Measurements from ENCODE around the gene METRN.
"Not testable (repeated sequence)": the region's sequence is repeated elsewhere in the genome, so short reads cannot be mapped to it uniquely, and the experiment has no call there.

The METRN gene

GRCh38 chr16:734208-734980, 19.5 kb downstream of the METRN start:
- DNase-seq (ENCODE audit: low read depth in 1 of 2, low spot score in 1 of 2), result no peak

DNA sequence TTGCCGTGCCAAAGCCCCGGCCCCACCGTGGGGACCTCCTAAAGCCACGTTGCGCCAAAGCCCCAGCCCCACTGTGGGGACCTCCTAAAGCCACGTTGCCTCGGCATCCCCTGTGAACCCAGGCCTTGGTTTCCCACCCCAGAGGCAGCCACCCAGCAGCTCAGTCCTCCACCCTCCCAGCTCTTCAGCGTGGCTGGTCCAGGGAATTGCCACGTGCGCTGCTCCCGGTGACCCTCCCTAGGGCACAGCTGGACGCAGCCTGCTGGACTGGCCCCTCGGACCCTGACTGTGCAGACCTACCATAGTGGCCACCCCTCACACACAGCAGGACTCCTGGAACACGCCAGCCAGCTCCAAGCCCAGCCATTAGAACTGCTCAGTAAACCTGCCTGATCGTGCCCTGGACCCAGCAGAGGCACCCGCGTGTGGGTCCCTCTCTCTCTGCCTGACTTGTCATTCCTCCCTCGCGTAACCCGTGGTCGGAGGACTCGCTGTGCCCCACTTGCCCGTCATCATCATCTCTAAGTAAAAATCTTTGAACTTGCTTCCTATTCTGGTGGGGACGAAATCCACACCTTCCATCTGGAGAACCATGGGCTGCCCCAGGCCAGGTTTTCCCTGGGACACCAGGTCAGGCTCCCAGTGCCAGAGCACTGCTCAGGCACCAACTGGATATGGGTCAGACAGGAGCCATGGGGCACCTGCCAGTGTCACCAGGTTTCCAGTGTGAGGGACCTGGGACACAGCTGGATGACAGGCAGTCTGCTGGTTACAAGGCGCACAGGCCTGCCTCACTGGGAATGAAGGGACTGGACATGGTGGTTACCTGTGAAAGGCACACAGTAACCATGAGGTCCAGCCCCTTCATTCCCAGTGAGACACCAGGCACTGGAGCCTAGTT, 20.3 kb downstream of the METRN start:
- DNase-seq (ENCODE audit: low read depth in 1 of 2, low spot score in 1 of 2), result no peak

- no peak for DNase-seq (ENCODE audit: low read depth in 1 of 2, low spot score in 1 of 2)
These were observed 21.1 kb downstream of the METRN start for GRCh38 chr16:735982-736453.

- DNase-seq (ENCODE audit: low read depth in 1 of 2, low spot score in 1 of 2), result no peak
These were observed 22.1 kb downstream of the METRN start for GRCh38 chr16:736936-737481.

DNA sequence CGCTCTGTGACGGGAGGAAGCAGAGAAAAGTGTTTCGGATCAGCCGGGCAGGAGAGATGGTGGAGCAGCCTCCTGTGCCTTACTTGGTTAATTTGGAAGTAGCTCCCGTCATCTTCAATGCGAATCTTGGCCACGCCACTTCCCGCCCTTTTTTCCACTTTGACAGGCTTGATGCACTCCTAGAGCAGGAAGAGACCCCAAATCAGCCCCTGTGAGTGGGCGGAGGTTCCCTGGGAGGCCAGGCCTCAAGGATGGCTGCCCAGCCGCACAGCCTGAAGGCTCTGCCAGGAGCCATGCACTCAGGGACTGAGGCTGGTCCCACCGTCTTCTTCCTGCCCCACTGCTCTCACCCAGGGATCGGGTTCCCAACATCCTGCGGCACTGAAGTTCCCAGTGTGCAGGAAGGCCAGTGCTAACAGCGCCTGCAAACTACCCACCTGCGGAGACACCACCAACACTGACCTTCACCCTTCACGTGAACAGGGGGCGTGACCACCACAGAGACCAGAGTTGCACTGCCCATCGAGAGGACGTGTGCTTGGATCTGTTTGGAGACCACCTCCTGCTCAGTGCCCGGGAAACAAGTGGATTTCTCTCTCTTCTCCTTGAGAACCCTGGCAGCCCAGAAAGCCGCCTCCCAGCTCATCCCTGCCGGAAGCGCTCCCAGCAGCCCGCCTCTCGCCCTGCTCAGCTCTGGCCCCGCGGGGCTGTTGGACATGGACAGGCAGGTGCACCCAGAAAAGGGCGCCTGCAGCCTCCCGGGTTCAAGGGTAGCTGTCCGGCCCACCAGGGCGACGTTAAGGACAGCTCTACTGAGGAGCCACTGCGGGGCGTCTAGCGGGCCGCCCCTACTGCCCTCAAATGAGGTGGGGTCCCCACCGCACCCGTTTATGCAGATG, 24.9 kb downstream of the METRN start:
- no peak for DNase-seq (ENCODE audit: low read depth in 1 of 2, low spot score in 1 of 2)

- no peak for DNase-seq (ENCODE audit: low read depth in 1 of 2, low spot score in 1 of 2)
These were observed 25.5 kb downstream of the METRN start for GRCh38 chr16:740459-740763.

DNA sequence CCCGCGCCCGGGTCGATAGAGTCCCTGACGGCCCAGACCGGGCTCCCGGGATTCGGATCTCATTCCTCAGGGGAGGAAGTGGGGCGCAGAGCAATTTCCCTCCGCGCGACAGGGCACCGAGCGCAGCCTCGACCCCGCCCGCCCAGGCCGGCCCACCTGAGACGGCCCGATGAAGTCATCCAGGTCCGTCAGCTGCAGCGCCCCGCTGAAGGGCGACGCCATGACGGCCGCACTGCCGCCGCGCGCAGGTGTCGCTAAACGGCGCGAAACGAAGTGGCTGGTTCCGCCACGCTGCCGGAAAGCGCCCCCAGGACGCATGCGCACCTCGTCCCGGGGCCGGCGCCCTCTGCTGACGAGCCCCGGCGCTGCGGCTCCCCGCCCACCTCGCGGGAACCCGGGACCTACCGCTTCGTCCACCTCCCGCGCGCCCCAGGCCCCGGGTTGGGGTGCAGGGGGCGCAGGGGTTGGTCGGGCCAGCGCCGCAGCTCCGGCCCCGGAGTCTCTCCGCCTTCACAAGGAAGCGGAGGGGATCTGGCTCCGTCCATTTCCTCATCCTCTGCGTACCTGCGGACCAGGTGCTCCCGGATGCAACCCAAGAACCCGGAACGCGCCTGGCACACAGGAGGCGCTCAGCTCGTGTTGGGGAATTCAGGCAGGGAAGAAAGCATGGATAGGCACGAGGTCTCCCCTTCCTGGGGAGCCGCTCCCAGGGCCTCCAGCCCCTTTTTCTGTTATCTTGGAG, 26.0 kb downstream of the METRN start, which contains the start of gene CIAO3:
Gene CIAO3, minus strand, starts transcription at position 234 of the 742 bp plus-strand sequence. Its CDS starts 12 bp downstream, at position 222.
- DNase-seq (ENCODE audit: low read depth in 1 of 2, low spot score in 1 of 2), result peak; percentile 88 to 91

DNA sequence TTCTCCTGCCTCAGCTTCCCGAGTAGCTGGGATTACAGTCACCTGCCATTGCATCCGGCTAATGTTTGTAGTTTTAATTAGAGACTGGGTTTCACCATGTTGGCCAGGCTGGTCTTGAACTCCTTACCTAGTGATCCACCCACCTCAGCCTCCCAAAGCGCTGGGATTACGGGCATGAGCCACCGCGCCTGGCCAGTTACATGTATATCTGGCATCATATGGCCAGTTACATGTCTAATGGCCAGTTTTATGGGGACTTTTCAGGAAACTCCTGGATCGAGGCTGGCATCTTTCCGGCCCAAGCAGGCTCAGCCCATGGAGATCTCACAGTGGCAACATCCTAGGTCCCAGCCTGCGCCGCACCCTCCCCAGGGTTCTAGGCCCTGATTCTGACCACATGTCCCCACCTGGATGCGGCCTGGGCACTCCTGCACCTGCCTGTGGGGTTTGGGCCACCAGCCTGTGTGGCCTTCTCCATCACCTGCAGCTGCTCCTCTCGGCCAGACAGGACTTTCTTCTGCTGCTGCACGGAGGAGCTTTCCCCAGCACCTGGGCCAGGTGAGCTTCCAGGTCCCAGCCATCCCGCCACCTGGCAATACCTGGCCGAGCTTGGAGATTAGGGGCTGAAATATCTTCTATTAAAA, 27.2 kb downstream of the METRN start:
- no peak for DNase-seq (ENCODE audit: low read depth in 1 of 2, low spot score in 1 of 2)

- DNase-seq (ENCODE audit: low read depth in 1 of 2, low spot score in 1 of 2), result not testable (repeated sequence)
These were observed 28.0 kb downstream of the METRN start for GRCh38 chr16:742894-743293.

DNA sequence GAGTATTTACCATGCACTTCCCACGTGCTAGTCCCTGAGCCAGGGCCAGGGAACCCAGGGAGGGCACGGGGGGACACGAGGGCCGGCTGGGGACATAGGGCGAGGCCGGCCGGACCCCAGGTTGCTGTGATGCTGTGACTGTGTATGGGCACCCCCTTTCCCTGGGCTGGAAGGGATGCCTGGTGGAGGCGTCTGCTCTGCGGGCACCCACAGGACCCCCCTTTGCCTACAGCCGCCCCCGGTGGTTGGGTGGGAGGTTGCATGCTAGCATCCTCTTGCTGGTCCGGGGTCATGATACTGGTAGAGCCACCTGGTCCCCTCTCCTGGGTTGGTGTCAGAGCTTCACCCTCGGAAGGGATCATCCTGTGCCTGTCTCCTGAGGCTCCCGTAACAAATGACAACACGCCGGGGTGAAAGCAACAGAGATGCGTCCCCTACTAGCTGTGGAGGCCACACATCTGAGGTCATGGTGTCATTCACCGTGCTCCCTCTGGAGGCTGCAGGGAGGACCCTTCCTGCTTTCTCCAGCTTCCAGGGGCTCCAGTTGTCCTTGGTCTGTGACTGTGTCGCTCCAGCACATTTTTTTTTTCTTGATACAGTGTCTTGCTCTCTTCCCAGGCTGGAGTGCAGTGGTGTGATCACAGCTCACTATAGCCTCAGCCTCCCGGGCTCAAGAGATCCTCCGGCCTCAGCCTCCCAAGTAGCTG, 29.0 kb downstream of the METRN start:
- DNase-seq (ENCODE audit: low read depth in 1 of 2, low spot score in 1 of 2), result no peak

DNA sequence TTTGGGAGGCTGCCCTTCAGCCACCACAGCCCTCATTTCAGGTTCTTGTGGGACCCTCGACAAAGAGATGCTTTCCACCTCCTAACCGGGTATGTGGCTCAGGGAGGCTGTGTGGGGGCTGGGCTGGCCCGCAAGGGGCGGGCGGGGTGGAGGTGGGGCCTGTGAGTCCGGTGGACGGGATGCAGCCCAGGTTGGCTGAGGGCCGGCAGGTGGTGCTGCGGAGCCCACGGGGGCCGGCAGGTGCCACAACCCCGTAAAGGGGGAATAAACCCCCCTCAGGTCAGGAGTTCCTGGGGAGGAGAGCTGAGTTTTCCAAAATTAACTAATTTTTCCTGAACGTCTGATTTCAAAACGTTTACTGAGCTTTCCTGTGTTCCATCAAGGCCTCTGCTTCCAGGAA, 30.8 kb downstream of the METRN start:
- no peak for DNase-seq (ENCODE audit: low read depth in 1 of 2, low spot score in 1 of 2)

DNA sequence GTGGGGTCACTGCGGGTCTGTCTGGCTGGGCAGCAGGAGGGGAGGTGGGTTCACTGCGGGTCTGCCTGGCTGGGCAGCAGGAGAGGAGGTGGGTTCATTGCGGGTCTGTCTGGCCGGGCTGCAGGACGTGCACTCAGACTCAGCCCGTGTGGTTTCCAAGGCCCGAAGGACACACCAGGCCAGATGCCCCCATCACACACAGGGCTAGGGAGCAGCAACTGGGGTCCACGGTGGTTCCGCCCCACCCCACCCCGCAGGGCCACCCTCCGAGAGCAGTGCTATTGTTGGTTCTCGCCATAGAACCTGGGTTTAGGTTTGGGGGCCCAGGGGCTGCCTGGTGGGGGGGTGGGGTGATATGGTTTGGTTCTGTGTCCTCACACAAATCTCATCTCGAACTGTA, 31.7 kb downstream of the METRN start:
- DNase-seq (ENCODE audit: low read depth in 1 of 2, low spot score in 1 of 2), result no peak

DNA sequence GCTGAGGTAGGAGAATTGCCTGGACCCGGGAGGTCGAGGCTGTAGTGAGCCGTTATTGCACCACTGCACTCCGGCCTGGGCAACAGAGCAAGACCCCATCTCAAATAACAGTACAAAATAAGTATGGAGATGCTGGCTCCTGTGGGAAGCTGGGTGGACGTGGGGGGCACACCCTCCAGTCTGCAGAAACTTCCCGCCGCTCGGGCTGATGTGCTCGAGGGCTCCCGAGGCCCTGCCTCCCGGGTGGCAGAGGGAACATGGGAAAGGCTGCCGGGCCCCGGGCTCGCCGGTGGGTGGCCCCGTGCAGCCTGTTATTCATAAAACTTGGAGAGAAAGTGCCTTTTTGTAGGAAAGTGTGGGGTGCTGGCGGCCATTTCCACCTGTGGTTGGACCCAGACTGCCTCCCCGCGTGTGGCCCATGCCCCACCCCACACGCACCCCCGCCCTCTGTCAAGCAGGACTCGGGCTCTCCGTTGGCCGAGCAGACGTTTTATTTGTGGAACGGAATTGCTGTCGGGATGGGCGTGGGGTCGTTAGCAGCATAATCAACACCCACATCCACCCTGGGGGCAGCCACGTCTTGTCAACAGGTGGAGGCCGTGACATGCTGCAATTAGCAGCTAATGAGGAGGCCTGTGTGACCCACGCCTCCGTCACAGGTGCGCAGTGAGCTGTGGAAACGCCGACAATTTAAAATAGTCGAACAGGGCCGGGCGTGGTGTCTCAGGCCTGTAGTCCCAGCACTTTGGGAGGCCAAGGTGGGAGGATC, 33.2 kb downstream of the METRN start:
- no peak for DNase-seq (ENCODE audit: low read depth in 1 of 2, low spot score in 1 of 2)

DNA sequence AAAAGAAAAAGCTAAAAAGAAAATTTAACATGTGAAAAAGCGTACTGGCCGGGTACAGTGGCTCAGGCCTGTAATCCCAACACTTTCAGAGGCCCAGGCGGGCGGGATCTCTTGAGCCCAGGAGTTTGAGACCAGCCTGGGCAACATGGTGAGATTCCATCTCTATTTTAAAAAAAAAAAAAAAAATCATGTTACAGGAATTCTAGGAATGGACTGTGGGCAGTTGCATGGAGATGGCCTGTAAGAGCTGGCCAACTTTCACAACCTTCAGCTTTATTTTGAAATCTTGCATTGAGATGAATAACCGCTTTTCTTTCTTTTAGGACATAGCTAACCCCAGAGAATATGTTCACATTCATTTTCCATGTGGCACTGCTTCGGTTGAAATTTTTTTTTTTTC, 34.1 kb downstream of the METRN start:
- no peak for DNase-seq (ENCODE audit: low read depth in 1 of 2, low spot score in 1 of 2)

DNA sequence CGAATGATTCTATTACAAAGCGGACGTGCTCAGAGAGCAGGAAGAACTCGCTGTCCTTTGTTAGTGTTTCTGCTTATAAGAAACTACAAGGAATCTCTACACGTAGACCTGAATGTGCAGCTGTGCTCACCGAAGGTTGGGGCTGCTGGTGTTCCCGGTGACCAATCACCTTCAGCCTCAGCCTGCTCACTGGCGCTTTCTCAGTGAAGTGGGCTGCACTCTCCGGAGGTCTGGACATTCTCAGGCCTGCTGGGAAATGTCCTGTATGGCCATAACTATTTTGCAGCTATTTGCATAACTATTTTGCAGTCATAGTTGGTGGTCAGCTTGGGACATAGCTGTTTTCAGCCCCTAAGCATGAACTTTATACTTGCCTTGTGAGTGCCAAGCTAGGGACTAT, 35.6 kb downstream of the METRN start:
- DNase-seq (ENCODE audit: low read depth in 1 of 2, low spot score in 1 of 2), result no peak

DNA sequence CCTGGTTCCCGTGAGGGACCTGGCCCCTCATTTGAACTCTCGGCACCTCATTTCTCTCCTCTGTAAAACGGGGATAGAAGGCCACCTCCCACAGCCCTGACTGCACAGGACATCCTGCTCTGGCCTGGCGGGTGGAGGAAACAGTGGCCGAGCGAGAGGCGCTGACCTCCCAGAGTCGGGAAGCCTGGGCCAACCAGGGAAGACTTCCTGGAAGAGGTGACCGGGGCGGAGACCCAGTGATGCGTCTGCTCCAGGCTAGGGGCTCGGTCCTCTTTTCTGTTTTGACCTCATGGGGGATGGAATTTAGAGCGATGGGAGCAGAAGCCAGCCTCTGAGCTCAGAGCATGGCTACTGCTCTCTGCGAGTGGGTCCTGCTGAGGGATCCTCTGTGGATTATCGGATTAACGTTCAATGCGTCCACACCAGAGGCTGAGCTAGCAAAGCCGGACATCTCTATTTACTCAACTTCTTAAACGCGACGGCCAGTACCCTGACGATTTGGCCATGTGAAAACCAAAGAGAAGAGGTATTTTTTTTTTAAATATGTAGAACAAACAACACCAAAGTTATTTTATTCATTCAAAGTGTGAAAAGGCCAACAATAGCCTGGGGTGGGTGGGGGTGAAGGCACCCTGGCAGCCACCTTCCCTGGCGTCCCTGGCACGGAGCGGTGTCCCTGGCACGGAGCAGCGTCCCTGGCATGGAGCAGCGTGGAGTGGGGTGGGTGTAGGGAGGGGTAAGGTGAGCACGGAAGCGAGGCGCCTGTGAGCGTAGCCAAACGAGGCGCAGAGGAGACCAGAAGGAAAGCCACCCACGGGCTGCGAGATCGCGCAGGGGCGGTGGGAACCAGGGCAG, 36.5 kb downstream of the METRN start:
- DNase-seq (ENCODE audit: low read depth in 1 of 2, low spot score in 1 of 2), result no peak

DNA sequence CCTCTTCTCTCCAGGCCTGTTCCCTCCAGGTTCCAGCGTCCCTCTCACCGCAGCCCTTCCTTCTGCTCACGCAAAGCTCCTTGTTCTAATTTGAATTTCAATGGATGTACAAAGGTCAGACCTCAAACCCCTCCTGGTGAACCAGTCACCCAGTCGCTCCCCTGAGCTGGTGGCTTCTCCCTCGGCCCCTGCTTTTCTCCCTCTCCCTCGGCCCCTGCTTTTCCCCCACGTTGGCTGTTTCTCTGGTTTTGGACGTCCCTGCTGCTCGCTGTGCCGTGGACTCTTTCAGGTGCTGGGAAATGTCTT, 37.0 kb downstream of the METRN start:
- no peak for DNase-seq (ENCODE audit: low read depth in 1 of 2, low spot score in 1 of 2)

Data from stimulated activated CD4-positive, alpha-beta T cell treated with anti-CD3 and anti-CD28 coated beads, Interleukin-15, amount 100 ng/mL, for 1 hour (primary cell).